ACHN (cell line): ENCODE measurements around the gene PRSS33.

Source experiments
- DNase-seq: peaks from one replicate; pipeline ENCODE4 v3.0.0-alpha.2; 2015
- in situ Hi-C: cut with HindIII; loops from 2 replicates; pipeline ENCODE4 v1.10.0; 2017; ENCODE audit warnings: low sequenced_read_pairs, low pct_ligation_motif_present, low pct_unique_long_range_greater_than_20kb

The PRSS33 gene

GRCh38 chr16:2822158-2822495 is 34.8 kb upstream of the PRSS33 start:
- in situ Hi-C loops, result no loop called here
- DNase-seq, result no peak

GRCh38 chr16:2821487-2822157 is 34.3 kb upstream of the PRSS33 start:
- in situ Hi-C loops, result no loop called here
- no peak for DNase-seq

- in situ Hi-C loops, result no loop called here
- DNase-seq, result no peak
Observed at GRCh38 chr16:2820836-2821486, 33.6 kb upstream of the PRSS33 start.

GRCh38 chr16:2819939-2820835 is 32.8 kb upstream of the PRSS33 start:
- in situ Hi-C loops, result no loop called here
- DNase-seq, result no peak

- in situ Hi-C loops, result no loop called here
- DNase-seq, result no peak
Observed at GRCh38 chr16:2819179-2819938, 32.0 kb upstream of the PRSS33 start.

GRCh38 chr16:2818272-2818876 is 31.0 kb upstream of the PRSS33 start:
- in situ Hi-C loops, result no loop called here
- DNase-seq, result no peak

GRCh38 chr16:2817340-2818271 is 30.2 kb upstream of the PRSS33 start:
- in situ Hi-C loops, result no loop called here
- DNase-seq, result no peak

- no peak for DNase-seq
- in situ Hi-C loops, result no loop called here
Observed at GRCh38 chr16:2816751-2817339, 29.5 kb upstream of the PRSS33 start, which contains the start of gene PRSS21. Gene PRSS21 (plus strand): TSS chr16:2817237. CDS start chr16:2817269, 32 bp downstream.

GRCh38 chr16:2815299-2815771 is 28.0 kb upstream of the PRSS33 start:
- in situ Hi-C loops, result no loop called here
- DNase-seq, result no peak

GRCh38 chr16:2814551-2815298 is 27.4 kb upstream of the PRSS33 start:
- in situ Hi-C loops, result no loop called here
- DNase-seq, result no peak

GRCh38 chr16:2813771-2814221 is 26.4 kb upstream of the PRSS33 start:
- in situ Hi-C loops, result no loop called here
- DNase-seq, result no peak

GRCh38 chr16:2811703-2812471 is 24.5 kb upstream of the PRSS33 start:
- no peak for DNase-seq
- in situ Hi-C loops, result no loop called here

- DNase-seq, result no peak
- in situ Hi-C loops, result no loop called here
Observed at GRCh38 chr16:2810651-2811050, 23.3 kb upstream of the PRSS33 start.

- in situ Hi-C loops, result no loop called here
- DNase-seq, result no peak
Observed at GRCh38 chr16:2809149-2809760, 21.9 kb upstream of the PRSS33 start.

- no peak for DNase-seq
Observed at GRCh38 chr16:2808181-2808580, 20.8 kb upstream of the PRSS33 start.

More at GRCh38 chr16:2808181-2808580, 20.8 kb upstream of the PRSS33 start:
- in situ Hi-C loops, result no loop called here
